ENCODE results near the gene RNU6-8.
A peak's percentile ranks its signal among the peaks of the same experiment; 100 is the strongest.

RNU6-8 gene

DNA sequence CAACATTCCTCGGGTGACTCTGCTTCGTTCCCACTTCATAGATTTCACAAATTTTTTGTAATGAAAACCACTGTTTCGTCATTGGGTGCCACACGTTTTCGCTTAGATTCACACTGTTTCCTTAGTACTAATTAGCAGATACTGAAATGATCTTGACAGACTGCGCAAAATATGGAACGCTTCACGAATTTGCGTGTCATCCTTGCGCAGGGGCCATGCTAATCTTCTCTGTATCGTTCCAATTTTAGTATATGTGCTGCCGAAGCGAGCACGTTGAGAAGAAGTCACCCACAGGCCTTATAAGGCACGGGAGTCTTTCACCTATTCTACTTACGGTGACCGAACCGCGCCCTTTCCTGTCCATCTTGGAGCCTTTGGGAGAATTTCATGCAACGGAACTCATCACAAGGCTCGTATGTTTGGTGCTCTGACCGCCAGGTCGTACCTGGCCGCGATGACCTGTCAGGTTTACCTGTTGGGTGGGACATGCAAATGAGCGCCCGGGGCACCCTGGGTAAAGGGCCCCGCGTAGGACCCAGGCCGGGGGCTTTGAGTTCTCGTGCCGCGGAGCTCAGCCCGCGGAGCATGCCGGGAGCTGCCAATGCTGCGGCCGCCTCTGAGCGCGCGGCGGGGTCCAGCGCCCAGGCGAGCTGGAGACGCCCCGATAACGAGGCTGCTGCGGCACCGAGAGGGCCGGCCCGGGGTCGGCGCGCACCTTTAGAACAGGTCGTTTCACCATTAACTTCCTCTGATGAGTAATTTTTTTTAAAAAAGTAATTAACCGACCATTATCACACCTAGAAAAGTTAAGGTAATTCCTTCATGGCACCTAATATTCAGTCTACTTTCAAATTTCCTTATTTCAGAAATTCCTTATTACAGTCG lies at the start of gene RNU6-8:
TSS of gene RNU6-8 (minus strand) at position 272 of the 885 bp plus-strand sequence.
- DNase-seq = peak; percentile 88

DNA sequence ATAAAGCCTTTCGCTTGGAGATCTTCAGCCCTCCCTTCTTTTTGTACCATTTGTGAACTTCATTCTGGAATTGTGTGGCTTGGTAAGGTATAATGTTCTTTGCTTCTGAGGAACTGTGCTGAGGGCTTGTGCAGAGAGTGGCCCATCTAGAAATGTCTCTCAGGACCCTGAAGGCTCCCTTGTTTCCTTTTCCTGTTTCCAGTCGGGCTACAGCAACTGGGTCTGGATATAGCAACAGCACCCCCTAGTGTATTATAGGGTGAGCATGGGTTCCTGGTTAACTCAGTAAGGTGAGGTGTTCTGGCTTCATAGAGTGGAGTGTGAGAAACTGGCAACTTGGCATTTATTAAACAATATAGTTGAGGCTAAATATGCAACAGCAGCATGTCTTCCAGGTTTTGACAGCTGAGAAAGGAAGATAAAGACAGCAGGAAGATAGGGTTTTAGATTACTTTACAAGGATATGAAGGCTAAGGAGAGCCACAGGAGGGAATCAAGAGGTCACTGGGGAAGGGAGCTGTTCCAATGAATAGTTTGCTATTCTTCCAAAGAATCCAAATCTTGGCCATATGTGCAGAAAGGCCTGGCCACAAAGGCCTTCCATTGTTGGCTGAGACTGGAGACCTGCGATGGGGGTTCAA lies 49.1 kb upstream of the RNU6-8 start:
- peak; percentile 42 for DNase-seq

DNA sequence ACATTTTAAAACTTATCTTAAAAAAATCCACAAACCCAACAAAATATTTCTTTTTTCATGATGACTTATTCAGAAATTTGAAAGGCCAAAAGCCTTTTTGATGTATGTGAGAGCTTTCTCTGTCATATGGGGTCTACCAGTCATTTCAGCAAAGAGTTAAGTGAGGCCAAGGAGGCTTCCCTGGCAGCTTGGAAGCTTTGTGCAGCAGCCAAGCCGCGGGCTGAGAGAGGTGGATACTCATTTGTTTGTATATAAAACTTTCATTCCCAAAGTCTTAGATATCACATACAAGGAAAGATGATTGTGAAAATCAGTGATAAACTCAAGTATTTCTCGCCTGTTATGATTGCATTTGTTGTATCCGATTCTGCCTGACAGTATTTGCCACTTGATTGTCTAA lies 48.5 kb upstream of the RNU6-8 start:
- no peak for DNase-seq

DNA sequence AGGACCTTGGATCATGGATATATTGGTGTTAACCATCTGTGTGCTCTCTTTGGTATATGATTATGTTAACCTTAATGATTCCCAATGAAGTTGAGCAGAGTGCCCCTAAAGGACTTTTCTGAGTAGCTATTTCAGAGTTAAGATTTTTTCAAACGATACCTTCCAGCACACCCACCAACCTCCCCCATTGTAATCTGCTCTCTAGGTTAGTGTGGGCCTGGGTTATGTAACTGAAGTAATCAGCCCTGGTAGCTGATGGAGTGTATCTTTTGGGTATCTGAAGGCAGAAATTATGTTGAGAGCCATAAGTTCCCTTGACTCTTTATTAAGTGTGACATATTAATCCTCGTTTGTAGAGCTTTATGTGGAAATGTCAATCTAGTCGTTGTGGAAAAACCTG lies 47.6 kb upstream of the RNU6-8 start:
- no peak for DNase-seq

DNA sequence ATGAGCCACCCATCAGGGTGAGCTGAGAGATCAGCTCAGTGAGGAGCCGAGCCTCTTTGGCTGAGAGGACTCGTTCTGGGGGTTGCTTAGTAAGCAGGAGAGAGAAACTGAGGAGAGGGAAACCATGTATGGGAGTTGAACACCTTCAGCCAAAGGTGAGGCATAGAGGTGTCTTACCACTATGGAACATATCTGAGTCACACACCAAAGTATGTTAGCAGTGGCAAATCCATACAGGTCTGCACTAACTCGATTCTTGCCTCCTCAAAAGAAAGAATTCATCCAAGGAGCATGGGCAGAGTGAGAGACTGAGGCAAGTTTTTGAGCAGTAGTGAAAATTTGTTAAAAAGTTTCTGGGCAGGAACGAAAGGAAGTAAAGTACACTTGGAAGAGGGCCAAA lies 46.7 kb upstream of the RNU6-8 start:
- DNase-seq = no peak

DNA sequence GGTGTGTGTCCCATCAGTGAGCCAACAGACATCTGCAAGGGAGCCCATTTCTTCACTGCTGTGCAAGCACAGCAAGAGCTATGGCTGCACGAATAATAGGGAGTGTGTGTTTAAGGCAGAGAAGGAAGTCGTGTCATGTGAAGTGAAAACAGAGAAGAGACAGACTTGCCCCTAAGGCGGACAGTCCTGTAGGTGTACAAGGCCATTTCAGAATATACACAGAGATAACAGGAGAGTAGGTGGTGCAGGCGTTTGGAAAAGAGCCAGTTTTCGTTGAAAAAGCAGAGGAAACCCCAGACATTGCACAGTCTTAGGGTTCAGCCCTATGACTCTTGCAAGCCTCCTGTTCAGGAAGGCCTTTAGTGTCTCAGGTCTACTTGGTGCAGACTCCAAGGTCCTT lies 46.3 kb upstream of the RNU6-8 start:
- no peak for DNase-seq

DNA sequence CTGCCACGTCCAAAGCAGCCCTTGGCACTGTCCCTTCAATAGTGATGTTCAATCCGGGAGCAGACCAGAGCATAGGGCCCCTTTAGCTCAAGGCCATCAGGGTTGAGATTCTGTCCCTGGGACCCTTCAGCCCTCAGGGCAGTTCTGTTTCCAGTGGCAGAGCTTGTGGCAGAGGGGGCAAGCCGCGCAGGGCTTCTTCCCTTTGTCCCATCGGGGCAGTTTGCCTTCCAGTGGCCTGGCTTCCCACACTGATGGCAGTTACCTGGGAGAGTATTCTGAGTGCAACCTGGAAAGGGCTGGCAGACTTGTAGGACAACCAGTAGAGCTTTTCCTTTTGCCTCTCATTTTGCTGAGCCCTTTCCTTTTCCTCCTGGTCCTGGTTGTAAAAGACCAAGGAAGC lies 43.7 kb upstream of the RNU6-8 start:
- DNase-seq = no peak

DNA sequence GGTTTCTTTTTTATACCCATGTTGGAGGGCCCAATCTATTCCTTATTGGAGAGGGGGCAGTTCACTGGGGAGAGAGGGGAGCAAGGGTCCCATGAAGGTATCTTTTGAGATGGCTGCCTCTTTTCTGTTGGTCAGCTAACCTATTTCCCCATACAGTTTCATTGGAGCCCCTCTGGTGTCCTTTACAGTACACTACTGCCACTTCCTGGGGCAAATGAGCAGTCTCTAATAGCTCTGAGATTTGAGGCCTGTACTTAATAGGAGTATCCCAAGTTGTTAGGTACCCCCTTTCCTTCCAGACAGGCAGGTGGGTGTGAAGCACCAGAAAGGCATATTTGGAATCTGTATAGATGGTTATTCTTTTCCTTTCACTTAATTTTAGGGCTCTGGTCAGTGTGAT lies 41.3 kb upstream of the RNU6-8 start:
- DNase-seq = no peak

DNA sequence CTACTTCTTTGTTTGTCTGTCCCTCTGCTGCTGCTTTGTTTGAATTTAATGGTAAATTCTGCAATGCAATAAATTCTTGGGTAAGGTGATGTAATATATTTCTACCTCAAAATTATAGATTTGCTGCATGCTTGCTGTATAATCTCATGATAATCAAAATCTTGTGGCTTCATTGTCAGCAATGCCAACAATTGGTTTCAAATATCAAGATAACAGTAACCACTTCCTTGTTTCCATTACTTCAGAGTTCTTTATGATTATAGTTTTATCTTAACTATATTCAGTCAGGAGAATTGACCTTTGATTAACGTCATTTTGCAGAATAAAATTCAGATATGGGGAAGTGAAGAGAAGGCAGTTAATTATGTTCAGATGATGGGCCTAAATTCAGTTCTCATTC lies 30.2 kb upstream of the RNU6-8 start:
- DNase-seq = no peak

DNA sequence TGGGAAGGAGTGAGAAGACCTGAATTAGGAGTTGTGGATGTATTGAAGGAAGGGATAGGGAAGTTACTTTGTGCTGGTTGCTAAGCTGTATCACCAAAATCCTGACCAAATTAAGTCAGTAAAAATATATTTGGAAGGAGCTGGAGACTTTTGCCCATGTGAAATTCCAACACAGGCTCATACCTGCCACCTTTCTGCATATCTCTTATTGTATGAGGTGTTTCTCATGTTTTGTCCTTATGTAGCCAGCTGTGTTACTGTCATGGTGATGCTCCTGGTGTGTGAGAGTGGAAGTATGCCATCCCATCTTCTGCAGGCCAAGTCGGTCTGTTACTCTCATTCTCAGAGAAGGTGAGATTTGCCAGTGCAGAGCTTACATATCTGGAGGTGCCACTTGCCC lies 29.4 kb upstream of the RNU6-8 start:
- DNase-seq = no peak

DNA sequence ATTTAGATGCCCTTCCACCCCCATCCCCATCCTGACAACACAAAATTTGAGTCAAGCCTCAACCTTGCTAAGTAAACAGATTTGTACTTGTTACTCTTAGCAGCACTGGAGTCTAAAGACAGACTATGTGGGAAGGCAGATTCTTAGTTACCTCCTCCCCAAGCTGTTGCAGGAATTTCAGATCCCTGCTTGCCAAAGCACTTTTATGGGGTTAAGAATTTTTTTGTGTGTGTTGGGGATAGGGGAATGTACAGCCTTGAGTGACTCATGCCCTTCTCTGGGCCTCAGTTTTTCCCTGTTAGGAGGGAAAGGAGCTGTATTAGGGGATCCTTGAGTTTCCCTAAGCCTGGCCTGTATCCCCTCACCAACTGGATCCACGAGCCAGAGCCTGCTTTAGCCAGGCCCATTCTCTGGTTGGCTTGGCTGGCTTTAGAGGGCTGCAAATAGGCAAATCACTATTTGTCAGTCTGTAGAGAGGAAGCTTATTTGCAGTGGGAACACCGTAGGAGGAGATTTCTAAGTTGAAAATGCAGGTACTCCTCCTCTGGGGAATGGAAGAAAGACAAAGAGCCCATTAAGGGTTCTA lies 27.7 kb upstream of the RNU6-8 start:
- DNase-seq = no peak

DNA sequence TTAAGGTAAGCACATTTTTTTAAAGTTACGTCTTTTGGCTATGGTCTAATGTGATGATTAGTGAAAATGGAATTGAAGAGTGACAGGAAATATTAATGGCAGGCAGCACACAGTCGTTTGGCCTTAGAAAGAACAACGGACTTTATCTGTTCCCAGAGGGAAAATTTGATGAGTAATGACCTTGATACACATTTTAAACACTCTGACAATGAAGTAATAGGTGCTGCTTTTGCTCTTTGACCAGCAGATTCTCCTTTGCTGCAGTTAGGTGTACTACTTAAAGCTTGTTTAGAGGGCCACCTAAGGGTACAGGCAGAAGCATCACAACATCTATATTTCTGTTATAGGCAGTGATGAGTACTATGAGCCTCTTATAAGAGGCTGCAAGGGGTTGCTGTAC lies 27.1 kb upstream of the RNU6-8 start:
- no peak for DNase-seq

DNA sequence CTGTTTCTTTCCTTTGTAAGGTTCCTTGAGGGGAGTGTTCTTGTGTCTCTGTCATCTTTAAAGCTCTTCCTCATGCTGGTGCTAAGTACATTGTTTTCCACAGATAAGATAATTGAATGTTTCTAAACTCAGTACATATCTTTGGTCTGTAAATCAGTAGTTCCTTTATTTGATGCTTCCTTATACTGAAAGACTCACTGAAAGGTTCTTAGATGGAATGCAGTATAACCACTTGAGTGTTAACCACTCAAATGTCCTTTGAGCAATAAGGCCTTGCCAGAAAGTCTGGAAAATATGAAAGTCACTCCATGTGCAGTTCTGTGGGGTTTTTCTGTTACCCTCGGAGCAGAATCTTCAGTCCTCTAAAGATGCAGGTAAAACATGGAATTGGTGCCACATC lies 23.0 kb upstream of the RNU6-8 start:
- no peak for DNase-seq

DNA sequence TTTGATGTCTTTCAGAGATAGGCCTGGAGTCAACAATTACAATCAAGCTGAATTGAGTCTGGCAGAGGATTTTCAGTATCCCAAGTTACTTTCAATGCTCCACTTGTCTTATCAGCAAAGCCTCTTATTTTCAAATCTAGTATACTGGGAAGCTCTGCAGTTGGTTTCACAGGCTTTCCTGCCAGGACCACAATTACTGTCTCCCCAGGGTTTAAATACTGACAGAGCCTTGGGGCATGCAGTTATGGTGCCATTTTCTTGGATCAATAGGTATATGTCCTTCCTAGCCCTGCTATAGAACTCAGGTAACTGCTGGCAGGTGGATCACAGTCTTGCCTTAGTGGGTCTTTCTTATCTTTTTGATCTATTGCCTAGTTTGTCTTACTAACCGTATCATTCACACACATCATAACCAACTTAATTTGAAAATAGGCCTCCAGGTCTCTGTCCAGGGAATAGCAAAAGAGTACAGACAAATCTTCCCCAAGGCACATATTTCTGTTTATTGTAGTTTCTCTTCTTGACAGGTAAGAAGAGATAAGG lies 22.4 kb upstream of the RNU6-8 start:
- no peak for DNase-seq

DNA sequence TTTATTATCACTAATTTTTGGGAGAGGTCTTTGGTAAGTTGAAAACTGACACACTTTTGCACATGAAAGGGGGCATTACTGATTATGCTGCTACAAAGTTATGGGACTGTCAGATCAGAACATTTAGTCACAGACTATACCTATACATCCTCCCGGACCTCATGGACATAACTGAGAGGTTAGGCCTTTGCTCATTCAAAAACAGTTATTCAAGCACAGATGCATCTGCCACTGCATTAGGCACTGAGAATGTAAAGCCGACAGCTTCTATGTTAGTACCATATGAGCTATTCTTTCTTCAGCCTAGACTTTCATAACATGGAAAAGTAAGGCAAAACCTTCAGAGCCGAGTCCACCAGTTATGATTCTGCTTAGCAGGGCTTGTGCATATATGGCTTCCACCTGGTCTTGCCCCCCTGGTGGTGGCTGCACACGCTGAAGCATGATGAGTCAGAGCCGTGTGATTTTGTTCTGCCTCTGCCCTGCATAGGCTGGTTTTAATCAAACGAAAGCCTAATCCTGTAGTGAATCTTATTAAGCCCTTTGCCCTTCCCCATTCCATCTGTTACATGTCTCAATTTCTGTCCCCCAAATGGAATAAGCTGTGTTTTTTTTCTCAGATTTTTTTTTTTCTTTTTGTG lies 21.8 kb upstream of the RNU6-8 start:
- no peak for DNase-seq

DNA sequence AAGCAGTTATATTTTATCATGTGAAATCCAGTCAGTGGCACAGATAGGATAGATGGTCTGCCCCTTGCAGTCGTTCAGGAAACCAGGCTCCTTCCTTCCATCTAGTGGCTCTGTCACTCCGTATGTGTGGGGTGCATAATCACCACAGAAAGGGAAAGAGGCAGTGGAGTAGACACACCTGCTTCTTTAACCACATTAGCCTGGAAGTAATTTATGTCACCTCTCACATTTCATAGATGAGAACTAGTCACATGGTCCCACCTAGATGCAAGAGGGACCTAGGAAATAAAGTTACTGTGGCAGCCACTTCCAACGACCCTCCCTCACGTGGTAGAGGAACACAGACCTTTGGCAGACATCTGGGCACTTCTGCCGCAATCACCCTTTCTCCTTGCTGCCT lies 14.2 kb upstream of the RNU6-8 start:
- DNase-seq = no peak

DNA sequence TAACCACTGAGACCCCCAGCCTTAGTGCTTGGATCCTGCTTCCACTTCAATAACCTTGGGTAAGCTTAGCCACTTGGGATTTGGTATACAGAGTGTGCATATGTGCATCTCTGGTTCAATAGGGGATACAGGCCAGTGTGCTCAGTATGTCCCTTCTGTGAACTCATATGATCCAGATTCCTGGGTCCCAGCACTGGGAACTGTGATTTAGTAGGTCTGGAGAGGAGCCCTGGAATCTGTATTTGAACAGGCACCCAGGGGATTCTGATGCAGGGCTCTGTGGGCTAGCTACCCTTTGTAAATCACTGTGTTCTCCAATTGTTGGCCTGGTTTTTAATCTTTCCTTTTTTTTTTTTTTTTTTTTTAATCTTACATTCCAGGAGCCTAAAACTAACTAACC lies 9.8 kb upstream of the RNU6-8 start:
- DNase-seq = no peak

DNA sequence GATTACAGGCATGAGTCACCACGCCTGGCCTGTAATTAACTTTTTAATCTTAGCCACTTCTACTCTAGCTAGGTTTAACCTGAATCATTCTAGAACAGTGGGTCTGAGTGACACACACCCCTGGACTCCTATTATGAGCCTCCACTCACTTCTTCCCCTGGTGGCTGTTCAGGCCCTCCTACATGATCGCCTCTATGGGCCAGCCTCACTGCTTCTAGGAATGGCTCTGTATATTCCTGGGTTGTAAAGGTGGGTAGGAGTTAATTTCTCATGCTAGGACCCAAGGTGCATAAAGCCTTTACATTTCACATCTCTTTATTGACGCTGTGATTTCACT lies 8.0 kb upstream of the RNU6-8 start:
- no peak for DNase-seq

DNA sequence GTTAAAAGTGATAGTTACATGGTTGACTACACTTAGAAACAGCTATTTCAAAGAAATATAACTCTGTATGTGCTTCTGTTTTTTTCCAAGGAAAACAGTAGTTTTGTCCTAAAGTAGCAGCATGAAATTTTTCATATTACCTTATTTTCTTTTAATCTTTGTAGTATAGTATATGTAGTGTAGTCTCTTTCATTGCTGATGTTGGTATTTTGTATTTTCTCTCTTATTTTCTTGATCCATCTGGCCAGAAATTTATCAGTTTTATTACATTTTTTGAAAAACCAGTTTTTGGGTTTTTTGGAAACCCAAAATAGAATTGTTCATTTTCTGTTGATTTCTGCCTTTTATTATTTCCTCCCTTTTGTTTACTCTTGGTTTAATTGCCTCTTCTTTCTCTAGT lies 6.4 kb upstream of the RNU6-8 start:
- no peak for DNase-seq

DNA sequence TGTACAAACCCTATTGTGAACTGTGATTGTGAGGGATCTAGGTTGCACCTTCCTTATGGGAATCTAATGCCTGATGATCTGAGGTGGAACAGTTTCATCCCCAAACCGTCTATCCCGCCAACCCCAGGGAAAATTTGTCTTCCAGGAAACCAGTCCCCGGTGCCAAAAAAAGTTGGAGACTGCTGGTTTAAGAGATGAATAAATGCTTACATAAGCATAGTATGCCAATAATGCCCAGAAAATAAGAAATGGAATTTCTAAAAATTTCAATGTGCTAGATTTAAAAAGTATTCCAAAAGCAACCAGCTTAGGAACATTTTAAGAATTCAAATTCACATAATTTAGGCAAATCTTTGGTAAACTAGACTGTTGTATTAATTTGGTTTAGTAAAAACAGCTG lies 5.4 kb upstream of the RNU6-8 start:
- DNase-seq = no peak

DNA sequence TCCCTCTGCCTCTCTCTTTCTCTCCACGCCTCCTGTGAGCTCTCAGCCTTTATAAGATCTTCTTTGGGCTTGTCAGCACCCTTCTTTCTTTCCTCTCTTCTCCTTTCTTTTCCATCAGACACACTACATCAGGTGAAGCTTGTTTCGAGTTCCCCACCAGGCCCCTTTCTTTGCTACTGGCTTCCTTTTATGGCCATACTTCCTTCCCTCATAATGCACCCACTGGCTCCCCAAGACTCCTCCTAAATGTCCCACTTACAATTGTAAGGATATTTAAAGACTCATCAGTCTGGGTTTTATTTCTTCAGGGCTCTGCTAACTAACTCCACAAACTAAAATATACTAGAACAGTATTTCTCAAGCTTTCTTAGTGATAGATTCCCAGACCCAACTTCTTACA lies 3.5 kb upstream of the RNU6-8 start:
- no peak for DNase-seq

DNA sequence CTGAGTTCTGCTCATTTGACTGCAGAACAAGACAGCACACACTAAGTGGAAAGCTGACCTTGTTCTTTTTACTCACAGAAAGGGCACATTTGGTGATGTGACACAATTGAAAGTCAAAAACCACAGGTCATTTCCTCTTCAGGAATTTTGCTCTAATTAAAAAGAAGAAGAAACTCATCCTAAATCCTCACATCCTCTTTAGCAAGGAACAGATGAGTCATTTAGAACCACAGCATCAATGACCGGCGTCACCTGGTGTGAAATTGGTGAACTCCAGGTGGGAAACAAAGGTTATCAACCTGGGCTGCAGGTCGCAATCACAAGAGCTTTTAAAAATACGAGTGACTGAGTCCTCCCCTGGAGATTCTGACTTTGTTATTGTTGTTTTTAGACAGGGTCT lies 2.9 kb upstream of the RNU6-8 start:
- DNase-seq = no peak

DNA sequence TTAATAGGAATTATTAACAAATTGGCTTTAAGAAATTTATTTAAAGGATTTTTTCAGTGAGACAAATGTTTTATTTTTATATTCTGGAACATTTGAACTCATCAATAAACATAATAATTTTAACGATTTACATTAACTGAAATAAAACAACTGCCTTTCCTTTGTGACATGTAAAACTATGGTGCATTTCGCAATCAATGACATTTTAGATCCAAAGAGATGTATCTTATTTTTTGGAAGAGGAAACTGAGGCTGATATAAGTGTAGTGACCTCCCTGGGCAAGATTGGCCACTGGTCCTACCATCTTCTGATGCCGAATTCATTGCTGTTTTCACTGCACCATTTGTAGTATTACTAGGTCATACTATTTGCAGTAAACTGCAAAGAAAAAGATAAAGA lies 2.5 kb upstream of the RNU6-8 start:
- no peak for DNase-seq

DNA sequence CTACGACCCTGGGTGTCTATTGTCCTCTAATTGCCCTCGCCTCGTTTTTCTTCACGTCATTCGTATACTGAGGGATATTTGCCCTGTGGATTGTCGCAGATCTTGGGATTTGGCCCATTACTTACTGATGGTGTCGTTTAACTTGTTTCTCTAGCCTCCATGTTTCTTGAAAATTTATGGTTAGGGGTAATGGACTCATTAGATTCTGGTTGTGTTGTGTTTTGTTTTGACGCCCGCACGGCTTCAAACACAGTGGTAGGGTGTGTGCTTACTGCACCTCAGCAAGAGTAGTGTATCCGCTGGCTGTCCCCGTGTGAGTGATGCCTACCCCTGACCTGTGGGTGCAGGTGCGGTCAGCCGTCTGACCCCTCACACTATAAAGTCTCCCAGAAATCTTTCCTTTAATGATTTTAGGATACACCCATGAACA lies 874 bp upstream of the RNU6-8 start:
- no peak for DNase-seq
